BLaER1 treated with 17β-estradiol and CSF1 and Interleukin-3, amounts not matched to agents 10 nM and 100 nM (cell line): ENCODE measurements around the gene SPOCK1.
A peak's percentile ranks its signal among the peaks of the same experiment; 100 is the strongest.

Experiments used
- H3K27ac ChIP-seq, 11 experiments: shearing (Covaris generic); formaldehyde crosslinking; 2 replicates each; pipeline ENCODE4 v1.8.1; 2022
- H3K27me3 ChIP-seq, 11 experiments: shearing (Covaris generic); formaldehyde crosslinking; 2 replicates each; pipeline ENCODE4 v1.8.1; 2022
- H3K36me3 ChIP-seq, 11 experiments: shearing (Covaris generic); formaldehyde crosslinking; 2 replicates each; pipeline ENCODE4 v1.8.1; 2022
- H3K4me1 ChIP-seq, 10 experiments: shearing (Covaris generic); formaldehyde crosslinking; 2 replicates each; pipeline ENCODE4 v1.8.1; 2022
- H3K4me2 ChIP-seq, 11 experiments: shearing (Covaris generic); formaldehyde crosslinking; 2 replicates each; pipeline ENCODE4 v1.8.1; 2022
- H3K4me3 ChIP-seq, 10 experiments: shearing (Covaris generic); formaldehyde crosslinking; 2 replicates each; pipeline ENCODE4 v1.8.1; 2022
- H3K9ac ChIP-seq, 11 experiments: shearing (Covaris generic); formaldehyde crosslinking; 2 replicates each; pipeline ENCODE4 v1.8.1; 2022
- H3K9me3 ChIP-seq, 11 experiments: shearing (Covaris generic); formaldehyde crosslinking; replicated peaks in 1 of 11; 2 replicates each; pipeline ENCODE4 v1.8.1; 2022
- H4K20me1 ChIP-seq, 11 experiments: shearing (Covaris generic); formaldehyde crosslinking; 2 replicates each; pipeline ENCODE4 v1.8.1; 2022
- Cebpa-rat ChIP-seq, 11 experiments: shearing (Covaris generic); IDR thresholded peaks; 2 replicates each; pipeline ENCODE4 v1.8.1; 2022

SPOCK1 gene

GRCh38 chr5:137379555-137380286 is 119.4 kb downstream of the SPOCK1 start:
- Histone ChIP-seq H3K4me2 (peak overlapping the region in 5 of 11 experiments; percentile 14 to 37 (median 27); a peak in 6 of 22 replicates), H3K27me3 (no peaks in the 10 kb centered on the region), H3K4me3 (no peak overlapping the region), H3K9me3 (peaks cover 30 to 38% (median 33%) of the 10 kb centered on the region in 11 experiments), H4K20me1 (no peaks in the 10 kb centered on the region), H3K9ac (no peak overlapping the region), H3K4me1 (peaks cover 0 to 24% (median 0%) of the 10 kb centered on the region in 10 experiments; a peak in 11 of 20 replicates), H3K36me3 (peaks cover 0 to 8% (median 0%) of the 10 kb centered on the region in 11 experiments; a peak in 3 of 22 replicates), H3K27ac (no peak overlapping the region)
- TF ChIP-seq Cebpa-rat (IDR thresholded peaks at IDR 0.05) = no peak

- H3K27ac ChIP-seq = no peak overlapping the region
- H3K4me1 ChIP-seq = peaks cover 0 to 24% (median 7%) of the 10 kb centered on the region in 10 experiments; a peak in 12 of 20 replicates
- no peaks in the 10 kb centered on the region for H3K27me3 ChIP-seq
- H3K9me3 ChIP-seq = peaks cover 6 to 13% (median 10%) of the 10 kb centered on the region in 11 experiments
- H3K4me3 ChIP-seq = no peak overlapping the region
- H3K36me3 ChIP-seq = peaks cover 0 to 2% (median 0%) of the 10 kb centered on the region in 11 experiments; a peak in 1 of 22 replicates
- H4K20me1 ChIP-seq = no peaks in the 10 kb centered on the region
- TF ChIP-seq Cebpa-rat (IDR thresholded peaks at IDR 0.05) = no peak
- no peak overlapping the region for H3K9ac ChIP-seq
- H3K4me2 ChIP-seq = no peak overlapping the region
Measured at GRCh38 chr5:137375741-137376526, 123.2 kb downstream of the SPOCK1 start.

GRCh38 chr5:137374110-137374714 is 124.9 kb downstream of the SPOCK1 start:
- H3K4me2 ChIP-seq = no peak overlapping the region
- no peaks in the 10 kb centered on the region for H4K20me1 ChIP-seq
- H3K27ac ChIP-seq = no peak overlapping the region
- no peak overlapping the region for H3K9ac ChIP-seq
- H3K27me3 ChIP-seq = no peaks in the 10 kb centered on the region
- no peaks in the 10 kb centered on the region for H3K36me3 ChIP-seq
- no peaks in the 10 kb centered on the region for H3K9me3 ChIP-seq
- H3K4me3 ChIP-seq = no peak overlapping the region
- peaks cover 0 to 17% (median 3%) of the 10 kb centered on the region in 10 experiments; a peak in 10 of 20 replicates for H3K4me1 ChIP-seq
- no peak for TF ChIP-seq Cebpa-rat (IDR thresholded peaks at IDR 0.05)

GRCh38 chr5:137372773-137373160 is 126.4 kb downstream of the SPOCK1 start:
- Histone ChIP-seq H3K9ac (no peak overlapping the region), H3K4me2 (peak overlapping the region in 1 of 11 experiments; percentile 45; a peak in 1 of 22 replicates), H3K36me3 (no peaks in the 10 kb centered on the region), H3K9me3 (no peaks in the 10 kb centered on the region), H4K20me1 (no peaks in the 10 kb centered on the region), H3K4me1 (peaks cover 0 to 20% (median 0%) of the 10 kb centered on the region in 10 experiments; a peak in 5 of 20 replicates), H3K27ac (no peak overlapping the region), H3K4me3 (no peak overlapping the region), H3K27me3 (no peaks in the 10 kb centered on the region)
- TF ChIP-seq Cebpa-rat (IDR thresholded peaks at IDR 0.05) = no peak

- Histone ChIP-seq H3K4me1 (peaks cover 0 to 20% (median 0%) of the 10 kb centered on the region in 10 experiments; a peak in 5 of 20 replicates), H3K27ac (no peak overlapping the region), H3K4me3 (no peak overlapping the region), H3K27me3 (no peaks in the 10 kb centered on the region), H3K4me2 (peak overlapping the region in 1 of 11 experiments; percentile 45; a peak in 1 of 22 replicates), H4K20me1 (no peaks in the 10 kb centered on the region), H3K9me3 (no peaks in the 10 kb centered on the region), H3K36me3 (no peaks in the 10 kb centered on the region), H3K9ac (no peak overlapping the region)
- TF ChIP-seq Cebpa-rat (IDR thresholded peaks at IDR 0.05) = no peak
Measured at GRCh38 chr5:137372016-137372772, 126.9 kb downstream of the SPOCK1 start.

GRCh38 chr5:137370096-137371071 is 128.7 kb downstream of the SPOCK1 start:
- Histone ChIP-seq H3K27me3 (no peaks in the 10 kb centered on the region), H3K27ac (no peak overlapping the region), H3K9ac (no peak overlapping the region), H3K4me3 (no peak overlapping the region), H4K20me1 (no peaks in the 10 kb centered on the region), H3K9me3 (no peaks in the 10 kb centered on the region), H3K36me3 (no peaks in the 10 kb centered on the region), H3K4me1 (peaks cover 0 to 20% (median 0%) of the 10 kb centered on the region in 10 experiments; a peak in 4 of 20 replicates), H3K4me2 (no peak overlapping the region)
- TF ChIP-seq Cebpa-rat (IDR thresholded peaks at IDR 0.05) = no peak

GRCh38 chr5:137368651-137369050 is 130.5 kb downstream of the SPOCK1 start:
- Histone ChIP-seq H3K27ac (no peak overlapping the region), H3K27me3 (no peaks in the 10 kb centered on the region), H3K4me3 (no peak overlapping the region), H3K9me3 (no peaks in the 10 kb centered on the region), H3K4me1 (peaks cover 0 to 20% (median 0%) of the 10 kb centered on the region in 10 experiments; a peak in 4 of 20 replicates), H4K20me1 (no peaks in the 10 kb centered on the region), H3K36me3 (no peaks in the 10 kb centered on the region), H3K4me2 (no peak overlapping the region), H3K9ac (no peak overlapping the region)
- no peak for TF ChIP-seq Cebpa-rat (IDR thresholded peaks at IDR 0.05)

GRCh38 chr5:137367951-137368350 is 131.2 kb downstream of the SPOCK1 start:
- Histone ChIP-seq H3K4me2 (peak overlapping the region in 4 of 11 experiments; percentile 13 to 26 (median 22); a peak in 5 of 22 replicates), H3K27me3 (no peaks in the 10 kb centered on the region), H3K36me3 (no peaks in the 10 kb centered on the region), H3K9me3 (no peaks in the 10 kb centered on the region), H3K9ac (no peak overlapping the region), H4K20me1 (no peaks in the 10 kb centered on the region), H3K27ac (no peak overlapping the region), H3K4me1 (peaks cover 0 to 18% (median 0%) of the 10 kb centered on the region in 10 experiments; a peak in 4 of 20 replicates), H3K4me3 (no peak overlapping the region)
- TF ChIP-seq Cebpa-rat (IDR thresholded peaks at IDR 0.05) = no peak
